ENCODE data around the gene AFTPH.

GRCh38 chr2:64581777-64582539, 57.8 kb downstream of the AFTPH start:
- TF ChIP-seq ESRRA (CRISPR knock-in tag; IDR thresholded peaks at IDR 0.05; ENCODE audit: borderline replicate concordance) (no peak), CTCF (IDR thresholded peaks at IDR 0.05) (no peak), ATF6 (CRISPR knock-in tag; IDR thresholded peaks at IDR 0.05) (no peak), NR2C2 (CRISPR knock-in tag; IDR thresholded peaks at IDR 0.05) (no peak), ZNF121 (CRISPR knock-in tag; IDR thresholded peaks at IDR 0.05) (no peak), NR1H2 (CRISPR knock-in tag; IDR thresholded peaks at IDR 0.05) (no peak)
- TF ChIP-seq, protein P1, sequence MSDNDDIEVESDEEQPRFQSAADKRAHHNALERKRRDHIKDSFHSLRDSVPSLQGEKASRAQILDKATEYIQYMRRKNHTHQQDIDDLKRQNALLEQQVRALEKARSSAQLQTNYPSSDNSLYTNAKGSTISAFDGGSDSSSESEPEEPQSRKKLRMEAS (CRISPR knock-in tag; IDR thresholded peaks at IDR 0.05), result no peak
